ENCODE measurements around the gene NSUN4.

DNA sequence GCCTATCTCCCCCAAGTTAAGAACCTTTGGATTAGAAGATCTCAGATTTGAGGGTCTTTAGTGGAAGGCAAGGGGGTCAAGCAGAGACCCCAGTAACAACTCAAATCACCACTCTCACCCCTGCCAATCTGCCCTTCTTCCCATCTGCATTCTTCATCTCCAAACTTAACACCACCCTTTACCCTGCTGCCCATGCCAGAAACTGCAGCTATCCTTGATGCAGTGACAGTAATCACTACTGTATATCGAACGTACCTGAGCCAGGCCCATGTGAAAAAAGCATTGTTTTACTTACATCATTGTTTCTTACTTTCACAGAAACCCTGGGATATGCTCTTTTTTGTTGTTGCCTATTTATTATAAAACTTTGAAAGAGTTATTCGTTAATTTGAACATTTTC is 26.5 kb downstream of the NSUN4 start:
- TF ChIP-seq, protein P1, sequence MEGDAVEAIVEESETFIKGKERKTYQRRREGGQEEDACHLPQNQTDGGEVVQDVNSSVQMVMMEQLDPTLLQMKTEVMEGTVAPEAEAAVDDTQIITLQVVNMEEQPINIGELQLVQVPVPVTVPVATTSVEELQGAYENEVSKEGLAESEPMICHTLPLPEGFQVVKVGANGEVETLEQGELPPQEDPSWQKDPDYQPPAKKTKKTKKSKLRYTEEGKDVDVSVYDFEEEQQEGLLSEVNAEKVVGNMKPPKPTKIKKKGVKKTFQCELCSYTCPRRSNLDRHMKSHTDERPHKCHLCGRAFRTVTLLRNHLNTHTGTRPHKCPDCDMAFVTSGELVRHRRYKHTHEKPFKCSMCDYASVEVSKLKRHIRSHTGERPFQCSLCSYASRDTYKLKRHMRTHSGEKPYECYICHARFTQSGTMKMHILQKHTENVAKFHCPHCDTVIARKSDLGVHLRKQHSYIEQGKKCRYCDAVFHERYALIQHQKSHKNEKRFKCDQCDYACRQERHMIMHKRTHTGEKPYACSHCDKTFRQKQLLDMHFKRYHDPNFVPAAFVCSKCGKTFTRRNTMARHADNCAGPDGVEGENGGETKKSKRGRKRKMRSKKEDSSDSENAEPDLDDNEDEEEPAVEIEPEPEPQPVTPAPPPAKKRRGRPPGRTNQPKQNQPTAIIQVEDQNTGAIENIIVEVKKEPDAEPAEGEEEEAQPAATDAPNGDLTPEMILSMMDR (IDR thresholded peaks at IDR 0.05): peak in 1 of 6 experiments; percentile 5
- TF ChIP-seq POLR2A (IDR thresholded peaks at IDR 0.05): no peak

All from thyroid gland (tissue), 4 donors.